Glutamatergic neuron (in vitro differentiated cells): ENCODE results near the gene OR12D2. TPM values are rescaled to one million over a fixed set of nuclear protein-coding genes. Genes with fewer than 3 reads are reported as not detected.
"Not testable (repeated sequence)": the region's sequence is repeated elsewhere in the genome, so short reads cannot be mapped to it uniquely, and the experiment has no call there.

Experiments used
- DNase-seq: peaks from one replicate; pipeline ENCODE4 v3.0.0; 2022
- H3K27ac Mint-ChIP-seq: one replicate; pipeline ENCODE4 v1.8.0; 2020; ENCODE audit warnings: mild to moderate bottlenecking, mixed read lengths, inconsistent platforms; ENCODE audit not compliant: unreplicated experiment
- H3K27me3 Mint-ChIP-seq: one replicate; pipeline ENCODE4 v1.8.0; 2020; ENCODE audit warnings: mild to moderate bottlenecking, moderate library complexity, mixed read lengths, inconsistent platforms; ENCODE audit not compliant: unreplicated experiment
- H3K36me3 Mint-ChIP-seq: one replicate; pipeline ENCODE4 v1.8.0; 2020; ENCODE audit warnings: mild to moderate bottlenecking, mixed read lengths, inconsistent platforms; ENCODE audit not compliant: unreplicated experiment
- H3K4me1 Mint-ChIP-seq: one replicate; pipeline ENCODE4 v1.8.0; 2020; ENCODE audit warnings: mild to moderate bottlenecking, low read depth, mixed read lengths, inconsistent platforms; ENCODE audit not compliant: unreplicated experiment
- H3K4me3 Mint-ChIP-seq: one replicate; pipeline ENCODE4 v1.8.0; 2020; ENCODE audit warnings: mild to moderate bottlenecking, mixed read lengths, inconsistent platforms; ENCODE audit not compliant: unreplicated experiment
- H3K9me3 Mint-ChIP-seq: one replicate; pipeline ENCODE4 v1.8.0; 2020; ENCODE audit warnings: mild to moderate bottlenecking, moderate library complexity, mixed read lengths, inconsistent platforms; ENCODE audit not compliant: unreplicated experiment
- CTCF ChIP-seq: fragments of 200-600 bp; sonication (generic); IDR thresholded peaks from one replicate; pipeline ENCODE4 v1.5.0; 2021; ENCODE audit not compliant: partially characterized antibody, unreplicated experiment
- total RNA-seq: library from RNA; stranded (reverse); fragmentation: NEBNext Ultra II Directional; extraction: Animal tissue kit (Norgen Biotek cat#: 25700); gene quantifications from one replicate; pipeline ENCODE4 v1.2.1, GENCODE V29; 2021; ENCODE audit not compliant: unreplicated experiment

The OR12D2 gene
- total RNA-seq, 1 donor from 2014 or later = not detected

- H3K27ac Mint-ChIP-seq = no peak overlapping the region
- peaks cover 1% of the 10 kb centered on the region for H3K27me3 Mint-ChIP-seq
- no peaks in the 10 kb centered on the region for H3K36me3 Mint-ChIP-seq
- no peak for TF ChIP-seq CTCF
- H3K4me3 Mint-ChIP-seq = no peak overlapping the region
- peaks cover 2% of the 10 kb centered on the region for H3K9me3 Mint-ChIP-seq
- no peaks in the 10 kb centered on the region for H3K4me1 Mint-ChIP-seq
- DNase-seq = no peak
Measured at GRCh38 chr6:29426654-29427053, 31.2 kb downstream of the OR12D2 start.

- DNase-seq, H3K9me3 Mint-ChIP-seq: not testable (repeated sequence)
Measured at GRCh38 chr6:29436730-29437129, 41.3 kb downstream of the OR12D2 start.

GRCh38 chr6:29439006-29439405 is 43.6 kb downstream of the OR12D2 start, which contains the start of gene OR10C1:
Gene OR10C1, plus strand, starts transcription at chr6:29439306. Its CDS starts 710 bp downstream, at chr6:29440016.
- Mint-ChIP-seq H3K9me3 (no peaks in the 10 kb centered on the region), H3K4me3 (no peak within 1 kb of the TSS), H3K27ac (no peak within 1 kb of the TSS), H3K27me3 (peaks cover 2% of the 10 kb centered on the region), H3K36me3 (no peaks in the 10 kb centered on the region), H3K4me1 (no peaks in the 10 kb centered on the region)
- TF ChIP-seq CTCF = no peak
- DNase-seq = no peak

More at GRCh38 chr6:29436730-29437129, 41.3 kb downstream of the OR12D2 start:
- H3K36me3 Mint-ChIP-seq, H3K27me3 Mint-ChIP-seq, H3K4me1 Mint-ChIP-seq, H3K4me3 Mint-ChIP-seq, H3K27ac Mint-ChIP-seq: not testable (repeated sequence)

- H3K36me3 Mint-ChIP-seq = no peaks in the 10 kb centered on the region
- TF ChIP-seq CTCF = no peak
- H3K4me3 Mint-ChIP-seq = no peak overlapping the region
- H3K4me1 Mint-ChIP-seq = no peaks in the 10 kb centered on the region
- H3K9me3 Mint-ChIP-seq = peaks cover 1% of the 10 kb centered on the region
- H3K27ac Mint-ChIP-seq = no peak overlapping the region
- H3K27me3 Mint-ChIP-seq = peaks cover 6% of the 10 kb centered on the region
- DNase-seq = no peak
Measured at GRCh38 chr6:29442719-29443118, 47.3 kb downstream of the OR12D2 start.

GRCh38 chr6:29444031-29444430 is 48.6 kb downstream of the OR12D2 start:
- H3K9me3 Mint-ChIP-seq, H3K4me3 Mint-ChIP-seq, H3K36me3 Mint-ChIP-seq, H3K27me3 Mint-ChIP-seq, DNase-seq, H3K27ac Mint-ChIP-seq, H3K4me1 Mint-ChIP-seq: not testable (repeated sequence)

Other genes starting within 250 kb of the OR12D2 start
- gene OR2J2, start 224.7 kb upstream of the OR12D2 start, total RNA-seq = not detected
- not detected for gene OR14J1, start 93.9 kb upstream of the OR12D2 start, total RNA-seq
- gene OR5V1, start 26.8 kb upstream of the OR12D2 start, total RNA-seq = not detected
- gene OR12D3, start 20.3 kb upstream of the OR12D2 start, total RNA-seq = not detected
- not detected for gene OR12D1, start 19.3 kb downstream of the OR12D2 start, total RNA-seq
- not detected for gene OR10C1, start 43.7 kb downstream of the OR12D2 start, total RNA-seq
- gene OR11A1, start 61.4 kb downstream of the OR12D2 start, total RNA-seq = not detected
- not detected for gene OR2H1, start 61.5 kb downstream of the OR12D2 start, total RNA-seq
- gene MAS1L, start 92.3 kb downstream of the OR12D2 start, total RNA-seq = not detected
- not detected for gene UBD, start 164.1 kb downstream of the OR12D2 start, total RNA-seq
- not detected for gene OR2H2, start 189.5 kb downstream of the OR12D2 start, total RNA-seq
- gene GABBR1, start 237.6 kb downstream of the OR12D2 start, total RNA-seq = 158 TPM